ENCODE data around the gene MRPL54.
"Not testable (repeated sequence)": the region's sequence is repeated elsewhere in the genome, so short reads cannot be mapped to it uniquely, and the experiment has no call there.

MRPL54 gene

GRCh38 chr19:3740431-3740830, 22.1 kb upstream of the MRPL54 start:
- no peak for DNase-seq (ENCODE audit: low spot score)
- no peak for FAIRE-seq

GRCh38 chr19:3743486-3743885, 19.0 kb upstream of the MRPL54 start:
- FAIRE-seq (no peak), DNase-seq (ENCODE audit: low spot score) (no peak)

GRCh38 chr19:3745363-3746045, 17.0 kb upstream of the MRPL54 start:
- DNase-seq (ENCODE audit: low spot score) (no peak), FAIRE-seq (no peak)

GRCh38 chr19:3746371-3747056, 16.0 kb upstream of the MRPL54 start:
- no peak for DNase-seq (ENCODE audit: low spot score)
- FAIRE-seq, result no peak

- FAIRE-seq, result no peak
- no peak for DNase-seq (ENCODE audit: low spot score)
Observed at GRCh38 chr19:3748965-3749364, 13.5 kb upstream of the MRPL54 start.

GRCh38 chr19:3750211-3750610, 12.3 kb upstream of the MRPL54 start:
- DNase-seq (ENCODE audit: low spot score) (no peak), FAIRE-seq (no peak)

- no peak for DNase-seq (ENCODE audit: low spot score)
- FAIRE-seq, result no peak
Observed at GRCh38 chr19:3751236-3751635, 11.2 kb upstream of the MRPL54 start.

- DNase-seq (ENCODE audit: low spot score), result no peak
- no peak for FAIRE-seq
Observed at GRCh38 chr19:3752492-3752891, 10.0 kb upstream of the MRPL54 start.

GRCh38 chr19:3753631-3754410, 8.7 kb upstream of the MRPL54 start:
- FAIRE-seq (no peak), DNase-seq (ENCODE audit: low spot score) (no peak)

GRCh38 chr19:3757705-3758104, 4.8 kb upstream of the MRPL54 start:
- not testable (repeated sequence) for DNase-seq (ENCODE audit: low spot score); FAIRE-seq

GRCh38 chr19:3758297-3758696, 4.2 kb upstream of the MRPL54 start:
- not testable (repeated sequence) for FAIRE-seq; DNase-seq (ENCODE audit: low spot score)

GRCh38 chr19:3759482-3760254, 2.8 kb upstream of the MRPL54 start:
- no peak for FAIRE-seq
- DNase-seq (ENCODE audit: low spot score), result no peak

- FAIRE-seq (no peak), DNase-seq (ENCODE audit: low spot score) (no peak)
Observed at GRCh38 chr19:3760871-3761361, 1.6 kb upstream of the MRPL54 start.

- no peak for FAIRE-seq
- peak; percentile 76 for DNase-seq (ENCODE audit: low spot score)
Observed at GRCh38 chr19:3761382-3762129, 926 bp upstream of the MRPL54 start, which contains the start of gene APBA3. Gene APBA3, minus strand, starts transcription at chr19:3761692. Its CDS starts 1,428 bp downstream, at chr19:3760264.

GRCh38 chr19:3762130-3762473, 380 bp upstream of the MRPL54 start:
- FAIRE-seq, result no peak

GRCh38 chr19:3765121-3765520, 2.6 kb downstream of the MRPL54 start:
- DNase-seq (ENCODE audit: low spot score) (no peak), FAIRE-seq (no peak)

More at GRCh38 chr19:3762130-3762473, 380 bp upstream of the MRPL54 start:
- DNase-seq (ENCODE audit: low spot score), result no peak

GRCh38 chr19:3765757-3766156, 3.3 kb downstream of the MRPL54 start:
- FAIRE-seq; DNase-seq (ENCODE audit: low spot score): not testable (repeated sequence)

- FAIRE-seq, result no peak
- DNase-seq (ENCODE audit: low spot score), result no peak
Observed at GRCh38 chr19:3766520-3766919, 4.0 kb downstream of the MRPL54 start.

- no peak for DNase-seq (ENCODE audit: low spot score)
- no peak for FAIRE-seq
Observed at GRCh38 chr19:3767050-3767449, 4.6 kb downstream of the MRPL54 start.

GRCh38 chr19:3768015-3768747, 5.7 kb downstream of the MRPL54 start:
- DNase-seq (ENCODE audit: low spot score) (no peak), FAIRE-seq (no peak)

All from RCC 7860 (cell line).